Fibroblast of skin of right biceps (primary cell): Measurements from ENCODE around the gene ZNF516.
A peak's percentile ranks its signal among the peaks of the same experiment; 100 is the strongest.

Source experiments
- DNase-seq: peaks from one replicate; pipeline ENCODE4 v3.0.0-alpha.2; 2013

ZNF516 gene

GRCh38 chr18:76353500-76353899 lies 141.5 kb downstream of the ZNF516 start:
- no peak for DNase-seq

- DNase-seq = no peak
These were observed 142.0 kb downstream of the ZNF516 start for GRCh38 chr18:76353046-76353445.

DNA sequence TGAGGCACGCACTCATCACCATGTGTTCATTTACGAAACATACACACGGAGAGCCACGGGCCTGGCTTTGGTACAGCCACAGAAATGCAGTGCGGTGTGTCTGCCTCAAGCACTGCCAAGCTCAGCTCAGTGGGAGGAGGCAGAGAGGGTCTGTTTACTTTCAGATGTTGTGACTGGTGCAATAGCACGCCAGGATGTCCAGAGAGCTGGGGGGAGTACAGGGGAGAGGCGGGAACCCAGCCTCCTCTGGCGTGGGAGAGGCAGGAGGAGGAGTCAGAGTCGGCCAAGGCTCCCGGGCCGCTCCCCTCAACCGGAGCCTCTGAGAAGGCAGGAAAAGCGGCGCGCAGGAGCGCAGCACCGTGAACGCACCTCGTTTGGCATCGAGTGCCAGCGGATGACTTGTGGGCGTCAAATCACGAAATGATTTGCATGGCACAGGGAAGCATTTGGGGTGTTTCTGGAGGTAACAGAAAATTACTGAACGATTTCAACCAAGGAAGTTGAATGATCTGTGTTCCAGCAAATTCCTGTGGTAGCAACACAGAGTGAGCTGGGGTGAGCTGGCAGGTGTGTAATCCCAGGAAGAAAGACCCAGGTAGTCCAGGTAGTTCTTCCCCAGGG lies 143.0 kb downstream of the ZNF516 start:
- peak; percentile 76 for DNase-seq

DNA sequence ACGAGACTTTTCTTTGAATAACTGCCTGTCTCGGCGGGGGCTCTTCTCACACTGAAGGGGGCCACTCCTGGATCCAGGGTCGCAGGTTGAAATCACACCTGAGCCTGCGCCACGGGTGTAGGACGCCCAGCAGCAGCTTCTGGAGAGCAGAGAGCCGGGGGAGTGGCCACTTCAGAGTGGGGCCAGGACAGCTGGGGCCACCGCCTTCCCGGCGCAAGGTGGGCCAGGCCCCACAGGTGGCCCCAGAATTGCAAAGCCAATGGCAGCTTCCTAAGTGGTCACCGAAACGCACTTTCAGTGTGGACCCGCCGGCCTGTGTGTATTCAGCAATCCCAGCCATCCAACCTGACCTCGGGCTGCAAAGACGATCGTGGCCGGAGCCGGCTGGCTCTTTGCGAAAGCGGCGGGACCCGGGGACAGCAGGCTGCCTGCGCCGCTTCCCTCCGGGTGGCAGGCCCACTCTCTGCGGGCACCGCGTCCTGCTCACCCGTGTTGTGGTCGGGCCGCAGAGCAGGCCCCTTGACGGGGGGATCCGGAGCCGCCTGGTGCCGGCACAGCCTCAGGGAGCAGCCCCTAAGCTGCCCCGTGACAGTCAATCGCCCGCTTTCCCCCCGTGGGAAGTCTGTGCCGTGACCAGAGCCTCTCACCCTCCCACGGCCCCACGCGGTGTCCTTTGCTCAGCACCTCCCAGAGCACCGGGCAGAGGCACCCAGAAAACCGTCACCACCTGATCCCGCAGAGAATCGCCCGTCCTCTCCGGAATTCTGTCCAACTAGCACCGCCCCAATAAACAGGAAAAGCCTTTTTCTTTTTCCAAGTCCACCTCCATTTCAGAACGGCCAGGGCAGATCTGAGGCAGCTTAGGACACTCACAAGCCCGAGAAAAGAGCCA lies 144.7 kb downstream of the ZNF516 start:
- DNase-seq = no peak

DNA sequence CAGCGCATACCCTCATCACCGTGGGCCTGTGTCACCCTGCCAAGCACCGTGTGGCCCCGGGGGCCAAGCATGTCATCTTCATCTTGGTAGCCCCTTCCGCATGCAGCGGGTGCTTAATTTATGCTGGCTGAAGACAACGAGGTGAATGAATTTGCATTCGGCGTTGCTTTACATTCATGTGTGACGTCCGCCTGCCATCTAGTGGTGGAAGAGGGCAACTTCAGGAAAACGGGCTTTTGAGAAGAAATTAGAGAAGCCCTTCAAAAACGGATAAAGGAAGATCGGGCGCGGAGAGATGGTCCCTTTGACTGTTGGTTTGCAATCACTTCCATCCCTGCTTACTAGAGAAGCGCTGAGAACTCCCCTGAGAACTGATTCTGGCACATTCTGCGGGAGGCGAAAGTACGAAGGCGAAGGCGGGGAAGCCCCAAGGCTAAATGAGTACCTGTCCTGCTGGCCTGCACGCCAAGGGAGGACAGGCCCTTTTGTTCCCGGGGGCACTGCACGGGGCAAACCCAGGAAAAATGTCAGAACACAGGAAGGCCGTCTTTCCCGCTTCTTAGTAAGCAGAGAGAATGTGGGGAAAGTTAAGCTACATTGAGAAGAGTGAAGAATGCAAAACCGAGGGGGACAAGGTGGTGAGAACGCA lies 145.9 kb downstream of the ZNF516 start:
- DNase-seq = peak; percentile 63

- no peak for DNase-seq
These were observed 146.6 kb downstream of the ZNF516 start for GRCh38 chr18:76348267-76349066.

DNA sequence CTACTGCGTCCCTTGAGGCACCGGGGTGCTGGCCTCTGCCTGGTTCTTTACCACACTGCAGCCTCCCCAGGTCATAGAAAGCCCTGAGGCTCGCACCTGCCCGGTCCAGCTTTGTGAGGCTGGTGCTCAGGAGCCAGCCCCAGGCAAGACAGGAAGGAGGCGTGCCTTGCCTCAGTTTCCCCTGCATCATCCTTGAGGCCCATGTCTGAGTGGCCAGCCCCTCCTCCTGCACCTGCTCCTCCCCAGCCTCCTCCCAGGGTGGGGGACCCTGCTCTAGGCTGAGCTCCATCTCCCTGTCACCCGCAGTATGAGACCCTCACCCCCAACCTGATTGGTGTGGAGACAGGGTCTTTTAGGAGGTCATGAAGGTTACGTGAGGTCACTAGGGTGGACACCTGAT lies 147.7 kb downstream of the ZNF516 start:
- no peak for DNase-seq

DNA sequence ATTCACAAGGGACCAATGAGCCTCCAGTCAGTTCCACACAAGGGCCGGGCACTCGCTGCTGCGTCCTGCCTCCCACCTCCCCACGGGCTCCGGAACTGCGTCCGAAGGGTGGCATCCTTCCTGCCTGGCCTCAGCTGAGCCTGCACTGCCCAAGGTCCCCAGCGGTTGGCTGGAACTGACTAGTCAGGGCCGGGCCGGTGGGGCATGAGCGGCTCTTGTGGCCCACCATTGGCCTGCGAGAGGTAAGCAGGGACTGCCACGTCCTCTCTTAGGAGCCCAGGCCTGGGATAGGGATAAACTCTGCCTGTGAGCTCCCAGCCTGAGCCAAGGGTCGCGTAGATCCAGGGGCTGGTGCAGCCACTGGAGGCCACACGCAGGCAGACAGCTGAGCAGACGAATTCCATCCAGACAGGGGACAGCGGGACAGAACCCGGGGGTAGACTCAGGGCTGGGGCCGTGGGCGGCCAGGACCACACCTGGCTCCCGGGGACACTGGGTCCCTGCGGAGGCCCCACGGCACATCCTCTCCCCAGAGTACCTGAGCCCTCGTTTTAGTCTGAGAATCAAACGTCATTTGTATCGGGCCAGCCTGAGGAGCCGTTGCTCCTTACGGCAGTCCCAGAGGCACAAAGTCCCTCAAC lies 148.4 kb downstream of the ZNF516 start:
- DNase-seq = no peak

DNA sequence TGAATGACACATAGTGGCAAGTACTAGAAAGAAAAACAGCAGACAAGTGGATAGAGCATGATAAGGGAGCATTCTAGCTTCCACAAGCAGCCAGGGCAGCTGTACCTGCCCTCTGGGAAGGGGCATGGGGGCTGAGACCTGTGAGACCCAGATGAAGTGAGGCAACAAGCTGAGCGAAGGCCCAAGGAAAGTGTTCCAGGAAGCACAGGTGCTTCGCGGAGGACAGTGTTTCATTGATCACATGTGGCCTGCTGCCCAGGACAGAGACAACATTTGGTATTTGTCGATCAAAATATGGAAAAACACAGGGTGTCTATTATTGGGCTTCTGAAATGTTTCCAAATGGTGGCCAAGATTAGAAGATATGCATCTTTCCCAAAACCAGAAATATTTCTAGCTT lies 149.1 kb downstream of the ZNF516 start:
- no peak for DNase-seq

GRCh38 chr18:76343938-76344569 lies 151.0 kb downstream of the ZNF516 start:
- no peak for DNase-seq

- DNase-seq = no peak
These were observed 154.6 kb downstream of the ZNF516 start for GRCh38 chr18:76340410-76340809.

GRCh38 chr18:76339246-76339620 lies 155.8 kb downstream of the ZNF516 start:
- no peak for DNase-seq

DNA sequence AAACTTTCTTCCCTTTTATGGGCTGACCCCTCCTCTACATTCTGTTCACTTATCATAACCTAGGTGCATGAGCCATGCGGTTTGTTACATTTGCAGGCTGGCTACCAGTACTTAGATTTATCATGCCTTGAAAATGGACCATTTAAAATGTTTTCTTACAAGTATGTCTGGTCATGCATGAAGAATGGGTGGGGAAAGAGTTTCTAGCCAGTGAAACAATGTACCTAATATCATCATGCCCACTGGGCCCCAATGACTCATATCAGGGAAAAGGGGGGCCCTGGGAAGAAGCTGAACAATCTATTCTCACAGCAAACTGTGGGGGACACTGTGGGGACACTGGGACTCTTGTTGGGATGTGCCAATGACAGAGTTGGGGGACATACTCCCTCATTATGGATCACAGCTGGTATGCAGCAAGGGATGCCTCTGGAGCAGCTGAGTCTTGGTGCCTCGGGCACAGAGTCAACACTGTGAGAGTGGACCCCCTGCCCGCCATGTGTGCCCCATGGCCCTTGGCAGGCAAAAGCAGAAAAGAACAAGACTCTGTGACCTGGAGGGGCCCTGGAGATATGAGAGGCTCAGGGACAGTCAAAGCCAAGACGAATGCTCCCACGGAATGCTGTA lies 156.3 kb downstream of the ZNF516 start:
- DNase-seq = no peak

DNA sequence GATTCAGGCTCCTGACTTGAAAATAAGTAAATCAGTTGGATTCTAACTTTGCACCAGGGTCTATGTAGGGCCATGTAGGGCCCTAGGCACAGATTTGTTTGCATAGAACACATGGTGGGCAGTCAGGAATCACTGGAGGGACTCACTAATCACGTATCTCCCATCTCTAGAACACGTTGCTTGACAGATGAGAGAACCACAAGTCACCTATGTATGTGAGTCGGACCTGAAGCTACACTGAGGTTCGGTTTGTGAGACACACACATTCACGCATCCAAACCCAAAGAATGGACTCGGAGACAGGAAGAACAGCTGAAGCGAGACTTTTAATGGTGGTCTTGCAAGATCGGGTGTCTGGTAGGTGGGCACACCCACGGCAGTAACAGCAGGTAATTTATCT lies 157.0 kb downstream of the ZNF516 start:
- DNase-seq = no peak

GRCh38 chr18:76335859-76336640 lies 159.0 kb downstream of the ZNF516 start:
- no peak for DNase-seq

- DNase-seq = no peak
These were observed 166.9 kb downstream of the ZNF516 start for GRCh38 chr18:76328140-76328539.

DNA sequence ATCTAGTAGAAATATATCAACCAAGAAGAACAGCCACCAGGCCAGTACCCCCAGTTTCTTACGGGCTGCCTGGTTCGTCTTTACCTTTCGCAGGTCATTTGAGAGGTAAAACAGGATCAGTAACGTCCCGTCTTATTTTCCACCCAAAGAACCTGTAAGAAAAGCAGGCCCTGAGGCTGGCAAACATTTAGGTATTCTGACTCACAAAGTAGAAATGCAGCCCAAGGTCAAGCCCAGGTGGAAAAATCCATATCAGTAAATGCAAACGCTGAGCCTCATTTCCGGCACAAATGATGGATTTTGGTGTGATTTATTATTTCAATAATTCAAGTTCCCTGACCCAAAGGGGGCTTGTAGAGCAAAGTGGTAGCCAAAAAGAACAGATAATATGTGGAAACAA lies 171.2 kb downstream of the ZNF516 start:
- no peak for DNase-seq

GRCh38 chr18:76322686-76323085 lies 172.4 kb downstream of the ZNF516 start:
- DNase-seq = no peak

DNA sequence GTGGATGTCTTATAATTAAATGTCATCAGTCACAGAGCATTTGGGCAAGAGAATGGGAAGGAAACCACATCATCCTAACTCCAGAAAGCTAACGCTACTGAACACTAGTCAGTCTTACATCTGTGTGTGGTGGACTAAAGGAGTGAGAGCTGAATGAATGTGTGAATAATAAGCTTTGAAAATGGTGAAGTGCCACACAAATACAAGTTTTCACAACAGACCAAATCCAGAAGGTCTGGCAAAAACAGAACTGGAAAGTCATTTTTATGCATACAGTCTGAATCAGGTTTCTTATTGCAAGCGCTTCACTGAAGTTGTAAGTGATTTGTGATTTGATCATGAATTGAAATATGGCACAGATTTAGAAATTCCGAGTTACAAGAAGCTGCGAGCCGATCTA lies 175.7 kb downstream of the ZNF516 start:
- DNase-seq = no peak

DNA sequence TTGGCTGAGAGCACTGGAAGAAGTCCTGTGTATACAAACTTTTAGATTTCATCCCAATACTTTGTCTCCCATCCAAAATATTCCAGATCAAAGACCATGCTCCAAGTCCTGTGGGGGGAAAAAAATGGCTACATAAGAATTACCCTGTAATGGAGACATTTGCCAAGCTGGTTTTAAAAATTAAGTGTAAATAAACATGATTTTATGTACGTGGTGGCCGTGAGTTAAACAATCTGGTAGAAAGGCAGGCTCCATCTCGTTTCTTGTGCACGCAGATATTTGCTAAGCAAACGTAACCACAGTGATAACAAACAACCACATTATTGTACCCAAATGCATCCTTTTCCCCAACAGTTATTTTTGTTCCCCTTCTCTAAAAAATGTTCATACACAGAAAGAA lies 176.4 kb downstream of the ZNF516 start:
- no peak for DNase-seq

DNA sequence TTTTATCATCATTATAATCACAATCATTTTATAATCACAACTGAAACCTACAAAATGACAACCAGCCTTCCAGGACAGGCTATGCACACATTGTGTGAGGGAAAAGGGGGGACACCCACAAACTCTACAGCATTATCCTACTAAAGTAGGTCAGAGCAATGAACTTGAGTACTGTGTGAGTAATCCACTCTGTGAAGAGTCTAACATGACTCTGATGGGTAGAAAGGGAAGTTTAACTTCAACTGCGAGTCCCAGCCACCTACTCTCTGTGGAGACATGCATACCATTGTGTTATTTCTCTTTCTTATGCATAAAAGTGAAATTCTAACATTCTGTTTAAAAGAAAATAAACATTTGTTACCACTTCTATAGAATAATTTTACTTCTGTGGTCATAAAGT lies 177.9 kb downstream of the ZNF516 start:
- DNase-seq = no peak
